NCI-H1105 (cell line): ENCODE results near the gene FKBP15.
"Not testable (repeated sequence)": the region's sequence is repeated elsewhere in the genome, so short reads cannot be mapped to it uniquely, and the experiment has no call there.

Experiments
- DNase-seq: peaks from one replicate; lab custom pipeline; 2025; lab: John Stamatoyannopoulos, UW

The FKBP15 gene

GRCh38 chr9:113148372-113148705 is 72.7 kb downstream of the FKBP15 start:
- DNase-seq, result no peak

GRCh38 chr9:113143432-113144227 is 77.4 kb downstream of the FKBP15 start:
- no peak for DNase-seq

- DNase-seq, result not testable (repeated sequence)
Observed at GRCh38 chr9:113140896-113141295, 80.2 kb downstream of the FKBP15 start.

GRCh38 chr9:113139953-113140352 is 81.1 kb downstream of the FKBP15 start:
- no peak for DNase-seq

GRCh38 chr9:113139225-113139829 is 81.8 kb downstream of the FKBP15 start:
- DNase-seq, result no peak

GRCh38 chr9:113138760-113139159 is 82.3 kb downstream of the FKBP15 start:
- DNase-seq, result no peak

- no peak for DNase-seq
Observed at GRCh38 chr9:113137196-113138168, 83.6 kb downstream of the FKBP15 start.

- DNase-seq, result no peak
Observed at GRCh38 chr9:113131689-113132151, 89.4 kb downstream of the FKBP15 start.

GRCh38 chr9:113129884-113130283 is 91.2 kb downstream of the FKBP15 start:
- DNase-seq, result no peak

- DNase-seq, result no peak
Observed at GRCh38 chr9:113129466-113129865, 91.6 kb downstream of the FKBP15 start.

GRCh38 chr9:113125386-113126035 is 95.6 kb downstream of the FKBP15 start:
- no peak for DNase-seq

- DNase-seq, result not testable (repeated sequence)
Observed at GRCh38 chr9:113118829-113119228, 102.2 kb downstream of the FKBP15 start.
